CD4-positive, CD25-positive, alpha-beta regulatory T cell (primary cell): ENCODE measurements around the gene SIAH1. TPM values are rescaled to one million over a fixed set of nuclear protein-coding genes. Genes with fewer than 3 reads are reported as not detected.
"Not testable (repeated sequence)": the region's sequence is repeated elsewhere in the genome, so short reads cannot be mapped to it uniquely, and the experiment has no call there.

Source experiments
- ATAC-seq, 2 donors: fragments of 150-1000 bp; cut with Tn5 transposase; one replicate each; pipeline ENCODE4 v1.10.0; 2021; ENCODE audit warnings: low read depth in 2 of 2, moderate number of reproducible peaks in 2 of 2, moderate library complexity in 1 of 2
- DNase-seq, 3 donors: peaks; one replicate each; pipeline versions ENCODE4 v3.0.0 to v3.0.0-alpha.2; 2012 to 2022; ENCODE audit warnings: mixed read lengths in 1 of 3
- H3K27ac ChIP-seq: one replicate; pipeline ENCODE4 v1.7.0; 2013; ENCODE audit warnings: mild to moderate bottlenecking, low read length; ENCODE audit not compliant: insufficient read depth, poor library complexity, severe bottlenecking
- H3K27me3 ChIP-seq: one replicate; pipeline ENCODE4 v1.7.0; 2013; ENCODE audit warnings: low read length; ENCODE audit not compliant: control insufficient read depth, insufficient read depth
- H3K36me3 ChIP-seq: one replicate; pipeline ENCODE4 v1.7.0; 2013; ENCODE audit warnings: mild to moderate bottlenecking, low read length, moderate library complexity; ENCODE audit not compliant: control insufficient read depth, insufficient read depth
- H3K4me1 ChIP-seq: 2 replicates; pipeline ENCODE4 v1.7.0; 2013; ENCODE audit warnings: mild to moderate bottlenecking, low read length; ENCODE audit not compliant: insufficient read depth, control insufficient read depth, poor library complexity, severe bottlenecking
- H3K4me3 ChIP-seq: one replicate; pipeline ENCODE4 v1.7.0; 2013; ENCODE audit warnings: low read depth, mild to moderate bottlenecking, low read length, moderate library complexity
- H3K9me3 ChIP-seq, 2 experiments: 1 replicate in 1 of 2; 2 replicates in 1 of 2; pipeline ENCODE4 v1.7.0; 2013; ENCODE audit warnings: low read length in 2 of 2, mild to moderate bottlenecking in 1 of 2, moderate library complexity in 1 of 2; ENCODE audit not compliant: control insufficient read depth in 2 of 2
- H3K27ac Mint-ChIP-seq, 3 donors: one replicate each; pipeline ENCODE4 v1.8.0; 2020 to 2022; ENCODE audit warnings: mild to moderate bottlenecking in 3 of 3, mixed read lengths in 3 of 3, moderate library complexity in 2 of 3
- H3K27me3 Mint-ChIP-seq: one replicate; pipeline ENCODE4 v1.8.0; 2022; ENCODE audit warnings: mild to moderate bottlenecking, mixed read lengths
- H3K36me3 Mint-ChIP-seq: one replicate; pipeline ENCODE4 v1.8.0; 2020; ENCODE audit warnings: mixed read lengths
- H3K4me1 Mint-ChIP-seq, 4 donors: one replicate each; pipeline ENCODE4 v1.8.0; 2020 to 2022; ENCODE audit warnings: mixed read lengths in 4 of 4, mild to moderate bottlenecking in 1 of 4
- H3K4me3 Mint-ChIP-seq, 4 donors: one replicate each; pipeline ENCODE4 v1.8.0; 2020 to 2022; ENCODE audit warnings: mild to moderate bottlenecking in 4 of 4, mixed read lengths in 4 of 4, moderate library complexity in 3 of 4
- H3K9me3 Mint-ChIP-seq, 7 donors: one replicate each; pipeline ENCODE4 v1.8.0; 2020 to 2022; ENCODE audit warnings: mixed read lengths in 7 of 7, mild to moderate bottlenecking in 3 of 7, moderate library complexity in 2 of 7
- polyA plus RNA-seq, 4 donors: library from polyadenylated mRNA; unstranded; fragments of 300-500 nt; fragmentation: Illumina TruSeq; gene quantifications; one replicate each; pipeline ENCODE4 v1.2.3, GENCODE V29; 2021
- total RNA-seq: library from RNA; stranded (reverse); gene quantifications from one replicate; pipeline ENCODE4 v1.2.3, GENCODE V29; 2022

SIAH1 gene
- total and polyA plus RNA-seq, 5 donors from 2014 or later: 6.6 to 34.0 (median 13.0) TPM

DNA sequence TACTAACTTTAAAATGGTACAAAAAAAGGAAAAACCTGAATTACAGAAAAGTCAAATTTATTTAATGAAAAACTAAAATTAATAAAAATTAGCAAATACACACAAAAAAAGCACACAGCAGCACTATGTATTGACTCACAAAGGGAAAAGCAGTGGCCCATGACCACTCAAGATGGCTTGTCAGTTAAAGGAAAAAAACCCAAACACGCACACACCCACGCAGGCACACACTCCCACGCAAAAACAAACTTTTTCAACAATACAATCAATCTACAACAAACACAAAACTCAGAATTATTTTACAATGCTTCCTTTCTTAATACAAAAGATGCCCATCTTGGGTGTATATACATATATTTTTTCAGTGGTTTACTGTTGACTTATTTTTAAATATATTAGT lies 24.2 kb downstream of the SIAH1 start:
- H3K4me3 Mint-ChIP-seq: no peak overlapping the region
- no peak overlapping the region for H3K27ac Mint-ChIP-seq
- Histone ChIP-seq H3K27me3 (no peaks in the 10 kb centered on the region), H3K4me1 (peaks cover 6% of the 10 kb centered on the region), H3K4me3 (no peak overlapping the region), H3K36me3 (peaks cover 5% of the 10 kb centered on the region), H3K9me3 (no peaks in the 10 kb centered on the region), H3K27ac (no peak overlapping the region)
- ATAC-seq (no peak), DNase-seq (no peak)
- no peaks in the 10 kb centered on the region for H3K27me3 Mint-ChIP-seq
- no peaks in the 10 kb centered on the region for H3K9me3 Mint-ChIP-seq
- H3K36me3 Mint-ChIP-seq: peaks cover 12% of the 10 kb centered on the region
- H3K4me1 Mint-ChIP-seq: peaks cover 7 to 24% (median 12%) of the 10 kb centered on the region in 4 donors

DNA sequence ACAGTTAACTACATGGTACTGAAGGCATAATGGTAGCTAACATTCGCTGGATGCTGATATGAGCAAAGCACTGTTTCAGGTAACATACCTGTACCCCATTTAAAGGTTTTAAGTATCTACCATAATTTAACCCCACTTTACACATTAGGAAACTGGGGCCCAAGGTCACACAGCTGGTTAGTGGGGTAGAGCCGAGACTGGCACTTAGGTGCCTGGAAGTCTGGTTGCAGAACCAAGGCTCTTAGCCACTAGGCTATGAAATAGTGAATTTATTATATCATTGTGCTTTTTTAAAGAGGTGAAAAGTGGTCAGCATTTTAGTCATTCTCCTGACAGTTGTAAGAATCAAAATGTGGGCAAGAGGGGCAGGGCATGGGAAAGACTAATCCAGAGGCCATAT lies 25.2 kb downstream of the SIAH1 start:
- H3K36me3 ChIP-seq: peaks cover 5% of the 10 kb centered on the region
- Mint-ChIP-seq H3K36me3 (peaks cover 12% of the 10 kb centered on the region), H3K4me1 (peaks cover 6 to 18% (median 8%) of the 10 kb centered on the region in 4 donors), H3K27ac (no peak overlapping the region), H3K27me3 (no peaks in the 10 kb centered on the region), H3K4me3 (no peak overlapping the region), H3K9me3 (no peaks in the 10 kb centered on the region)
- no peaks in the 10 kb centered on the region for H3K4me1 ChIP-seq
- DNase-seq (no peak), ATAC-seq (no peak)
- no peak overlapping the region for H3K27ac ChIP-seq
- no peaks in the 10 kb centered on the region for H3K9me3 ChIP-seq
- no peak overlapping the region for H3K4me3 ChIP-seq
- H3K27me3 ChIP-seq: no peaks in the 10 kb centered on the region

- Histone ChIP-seq H3K9me3 (no peaks in the 10 kb centered on the region), H3K27ac (no peak overlapping the region), H3K27me3 (no peaks in the 10 kb centered on the region), H3K4me3 (no peak overlapping the region), H3K36me3 (peaks cover 5% of the 10 kb centered on the region), H3K4me1 (no peaks in the 10 kb centered on the region)
- H3K4me1 Mint-ChIP-seq: peaks cover 4 to 17% (median 11%) of the 10 kb centered on the region in 4 donors
- H3K9me3 Mint-ChIP-seq: no peaks in the 10 kb centered on the region
- DNase-seq (no peak), ATAC-seq (no peak)
- H3K4me3 Mint-ChIP-seq: no peak overlapping the region
- no peaks in the 10 kb centered on the region for H3K27me3 Mint-ChIP-seq
- H3K27ac Mint-ChIP-seq: peak overlapping the region in 1 of 3 donors; percentile 27
- H3K36me3 Mint-ChIP-seq: peaks cover 16% of the 10 kb centered on the region
These were observed 26.8 kb downstream of the SIAH1 start for GRCh38 chr16:48358419-48358818.

- Histone ChIP-seq H3K4me3 (no peak overlapping the region), H3K36me3 (peaks cover 16% of the 10 kb centered on the region), H3K27me3 (no peaks in the 10 kb centered on the region), H3K9me3 (no peaks in the 10 kb centered on the region), H3K27ac (no peak overlapping the region), H3K4me1 (no peaks in the 10 kb centered on the region)
- Mint-ChIP-seq H3K27me3 (no peaks in the 10 kb centered on the region), H3K4me3 (no peak overlapping the region), H3K9me3 (no peaks in the 10 kb centered on the region), H3K36me3 (peaks cover 11% of the 10 kb centered on the region), H3K4me1 (peaks cover 5 to 13% (median 9%) of the 10 kb centered on the region in 4 donors), H3K27ac (peak overlapping the region in 2 of 3 donors; percentile 23 to 27)
- DNase-seq: no peak
- ATAC-seq: no peak
These were observed 28.4 kb downstream of the SIAH1 start for GRCh38 chr16:48356633-48357376.

DNA sequence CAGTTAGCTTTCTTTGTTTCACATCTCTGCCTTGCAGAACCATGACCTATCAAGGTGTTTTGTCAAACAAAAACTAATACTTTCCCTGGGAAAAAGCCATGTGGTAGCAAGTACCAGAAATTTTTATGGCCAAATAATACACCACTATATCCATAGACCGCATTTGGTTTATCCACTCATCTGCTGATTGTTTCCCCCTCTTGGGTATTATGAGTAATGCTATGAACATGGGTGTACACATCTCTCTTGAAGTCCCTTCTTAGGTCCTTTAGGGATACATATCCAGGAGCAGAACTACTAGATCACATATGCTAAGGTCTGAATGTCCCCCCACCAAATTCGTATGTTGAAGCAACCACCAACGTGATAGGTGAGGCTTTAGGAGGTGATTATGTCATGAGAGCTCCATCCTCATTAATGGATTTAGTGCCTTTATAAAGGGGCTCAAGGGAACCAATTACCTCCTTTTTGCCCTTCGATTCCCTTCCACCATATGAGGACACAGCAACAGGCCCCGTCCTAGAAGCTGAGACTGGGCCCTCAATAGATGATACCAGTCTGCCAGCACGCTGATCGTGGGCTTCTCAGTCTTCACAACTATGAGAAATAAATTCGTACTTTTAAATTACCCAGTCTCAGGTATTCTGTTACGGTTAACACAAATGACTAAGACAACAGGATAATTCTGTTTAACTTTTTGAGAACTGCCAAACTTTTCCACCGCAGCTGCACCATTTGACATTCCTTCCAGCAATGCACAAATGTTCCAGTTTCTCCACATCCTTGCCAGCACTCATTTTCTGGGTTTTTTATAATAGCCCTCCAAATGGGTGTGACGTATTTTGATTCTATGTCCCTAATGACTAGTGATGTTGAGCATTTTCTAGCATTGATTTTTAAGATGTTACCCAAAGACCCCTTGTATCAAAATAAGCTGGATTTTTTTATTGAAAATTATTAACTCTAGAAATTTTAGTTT lies 30.0 kb downstream of the SIAH1 start:
- no peak for DNase-seq

DNA sequence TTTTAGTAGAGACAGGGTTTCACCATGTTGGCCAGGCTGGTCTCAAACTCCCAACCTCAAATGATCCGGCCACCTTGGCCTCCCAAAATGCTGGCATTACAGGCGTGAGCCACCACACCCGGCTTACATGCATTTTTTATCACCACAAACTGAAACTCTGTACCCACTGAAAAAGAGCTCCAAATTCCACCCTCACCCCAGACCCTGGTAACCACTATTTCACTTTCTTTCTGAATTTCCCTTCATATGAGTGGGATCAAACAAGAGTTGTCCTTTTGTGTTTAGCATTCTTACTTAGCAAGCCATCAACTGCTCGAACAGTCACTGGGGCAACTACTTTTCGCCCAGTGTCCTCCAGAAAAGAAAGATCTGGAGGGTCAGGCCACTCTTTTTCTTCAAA lies 30.8 kb downstream of the SIAH1 start:
- H3K4me1 Mint-ChIP-seq: peaks cover 4 to 13% (median 7%) of the 10 kb centered on the region in 4 donors
- H3K4me3 Mint-ChIP-seq, DNase-seq, H3K27me3 Mint-ChIP-seq, H3K9me3 Mint-ChIP-seq, ATAC-seq, H3K4me1 ChIP-seq, H3K27me3 ChIP-seq, H3K27ac ChIP-seq, H3K4me3 ChIP-seq, H3K9me3 ChIP-seq: not testable (repeated sequence)
- peak overlapping the region in 1 of 3 donors; percentile 12 for H3K27ac Mint-ChIP-seq
- peaks cover 14% of the 10 kb centered on the region for H3K36me3 Mint-ChIP-seq
- H3K36me3 ChIP-seq: peaks cover 39% of the 10 kb centered on the region

More for the DNA sequence above, 30.0 kb downstream of the SIAH1 start:
- Histone ChIP-seq H3K27ac (no peak overlapping the region), H3K4me3 (no peak overlapping the region), H3K36me3 (peaks cover 32% of the 10 kb centered on the region), H3K27me3 (no peaks in the 10 kb centered on the region), H3K9me3 (no peaks in the 10 kb centered on the region), H3K4me1 (no peaks in the 10 kb centered on the region)
- no peak for ATAC-seq
- Mint-ChIP-seq H3K9me3 (no peaks in the 10 kb centered on the region), H3K27ac (peak overlapping the region in 2 of 3 donors; percentile 12 to 25), H3K27me3 (no peaks in the 10 kb centered on the region), H3K36me3 (peaks cover 10% of the 10 kb centered on the region), H3K4me1 (peaks cover 4 to 13% (median 7%) of the 10 kb centered on the region in 4 donors), H3K4me3 (peak overlapping the region in 1 of 4 donors; percentile 38)

DNA sequence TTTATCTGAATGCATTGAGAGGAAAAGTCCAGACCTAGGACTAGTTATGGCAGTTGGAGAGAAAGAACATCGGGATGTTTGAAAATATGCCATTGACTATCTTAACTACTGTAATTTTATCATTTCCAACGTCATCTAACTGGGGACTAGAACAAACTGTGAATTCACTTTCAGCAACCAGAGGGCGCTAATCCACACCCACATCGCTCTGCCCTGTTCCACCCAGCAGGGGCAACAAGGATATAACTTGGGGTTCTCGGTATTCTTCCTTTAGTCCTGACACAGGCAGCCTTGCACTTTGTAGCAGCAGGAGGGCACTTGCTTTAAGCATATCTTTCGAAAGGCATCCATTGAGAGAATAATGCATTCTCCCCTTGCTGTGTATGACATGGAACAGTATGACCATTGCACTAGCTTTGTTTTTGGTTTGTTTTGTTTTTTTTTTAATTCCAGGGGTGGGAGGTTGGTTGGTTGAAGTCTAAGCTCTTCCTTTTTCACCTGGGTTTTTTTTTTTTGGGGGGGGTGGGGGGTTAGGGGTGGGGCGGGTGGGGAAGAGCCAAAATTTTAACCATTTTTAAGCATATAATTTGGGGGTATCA lies 31.5 kb downstream of the SIAH1 start:
- H3K4me1 Mint-ChIP-seq: peaks cover 4 to 13% (median 7%) of the 10 kb centered on the region in 4 donors
- peak overlapping the region in 2 of 3 donors; percentile 26 to 74 for H3K27ac Mint-ChIP-seq
- H3K9me3 Mint-ChIP-seq: no peaks in the 10 kb centered on the region
- no peaks in the 10 kb centered on the region for H3K27me3 Mint-ChIP-seq
- ATAC-seq (peak; percentile 91 to 92), DNase-seq (peak; percentile 51 to 84 (median 77))
- H3K4me1 ChIP-seq: no peaks in the 10 kb centered on the region
- peaks cover 17% of the 10 kb centered on the region for H3K36me3 Mint-ChIP-seq
- no peaks in the 10 kb centered on the region for H3K9me3 ChIP-seq
- H3K27me3 ChIP-seq: no peaks in the 10 kb centered on the region
- H3K36me3 ChIP-seq: peaks cover 45% of the 10 kb centered on the region
- no peak overlapping the region for H3K4me3 ChIP-seq
- H3K4me3 Mint-ChIP-seq: peak overlapping the region in 1 of 4 donors; percentile 26
- no peak overlapping the region for H3K27ac ChIP-seq
